SH-SY5Y (cell line): ENCODE results near the gene S100A6.

Experiments used
- GATA2 ChIP-seq: IDR thresholded peaks from 2 replicates; pipeline ENCODE4 v1.6.1; 2011; ENCODE audit warnings: mild to moderate bottlenecking, low read depth, low read length
- GATA3 ChIP-seq: IDR thresholded peaks from 2 replicates; pipeline ENCODE4 v1.6.1; 2011; ENCODE audit warnings: low read depth, mild to moderate bottlenecking, low read length, moderate library complexity

The S100A6 gene

DNA sequence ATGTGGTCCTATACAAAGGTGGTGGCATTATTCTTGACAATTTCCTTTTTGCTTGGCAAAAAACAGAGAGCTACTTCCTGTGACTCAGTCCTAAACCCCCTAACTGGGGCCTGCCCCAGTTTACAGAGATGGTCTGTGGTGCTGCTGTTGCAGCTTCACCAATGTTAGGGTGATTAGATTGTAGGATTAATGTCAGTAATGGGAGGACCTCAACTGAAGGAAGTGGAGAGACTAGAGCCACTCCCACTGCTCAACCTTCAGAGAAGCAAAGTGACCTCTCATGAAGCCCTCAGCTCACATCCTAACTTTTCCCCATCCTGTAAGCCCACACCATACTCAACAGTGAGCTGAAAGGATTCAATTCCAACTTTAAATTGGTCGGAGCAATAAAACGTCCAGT, 3.6 kb downstream of the S100A6 start:
- no peak for TF ChIP-seq GATA2
- no peak for TF ChIP-seq GATA3

DNA sequence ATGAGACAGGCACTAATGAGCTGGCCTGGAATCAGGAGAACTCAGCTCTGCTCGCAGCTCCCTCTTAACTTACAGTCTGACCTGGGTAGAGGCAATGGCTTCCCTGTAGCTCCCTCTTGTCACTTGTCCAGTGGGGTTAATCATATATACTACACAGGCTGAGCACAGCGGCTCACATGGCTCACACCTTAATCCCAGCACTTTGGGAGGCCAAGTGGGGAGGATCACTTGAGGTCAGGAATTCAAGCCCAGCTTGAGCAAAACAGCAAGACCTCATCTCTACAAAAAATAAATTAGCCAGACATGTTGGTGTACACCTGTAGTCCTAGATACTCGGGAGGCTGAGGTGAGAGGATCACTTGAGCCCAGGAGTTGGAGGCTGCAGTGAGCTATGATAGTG, 4.2 kb downstream of the S100A6 start:
- TF ChIP-seq GATA2 (no peak), GATA3 (no peak)

DNA sequence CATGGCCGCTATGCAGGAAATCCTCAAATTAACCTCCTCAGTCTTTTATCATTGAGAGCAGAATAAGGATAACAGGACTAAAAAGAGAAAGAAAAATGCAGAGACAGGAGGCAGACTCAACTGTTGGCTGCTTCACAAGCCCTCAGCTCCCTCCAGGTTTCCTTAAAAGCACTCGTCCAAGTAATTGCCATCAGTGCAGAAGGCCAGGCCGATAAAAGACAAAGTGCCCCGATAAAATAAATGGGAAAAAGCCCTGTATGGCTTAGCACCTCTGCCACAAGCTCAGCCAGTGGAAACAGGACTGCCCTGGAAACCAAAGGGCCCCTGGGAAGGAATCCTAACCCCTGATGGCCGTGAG, 8.1 kb downstream of the S100A6 start:
- TF ChIP-seq GATA3, result no peak
- no peak for TF ChIP-seq GATA2

DNA sequence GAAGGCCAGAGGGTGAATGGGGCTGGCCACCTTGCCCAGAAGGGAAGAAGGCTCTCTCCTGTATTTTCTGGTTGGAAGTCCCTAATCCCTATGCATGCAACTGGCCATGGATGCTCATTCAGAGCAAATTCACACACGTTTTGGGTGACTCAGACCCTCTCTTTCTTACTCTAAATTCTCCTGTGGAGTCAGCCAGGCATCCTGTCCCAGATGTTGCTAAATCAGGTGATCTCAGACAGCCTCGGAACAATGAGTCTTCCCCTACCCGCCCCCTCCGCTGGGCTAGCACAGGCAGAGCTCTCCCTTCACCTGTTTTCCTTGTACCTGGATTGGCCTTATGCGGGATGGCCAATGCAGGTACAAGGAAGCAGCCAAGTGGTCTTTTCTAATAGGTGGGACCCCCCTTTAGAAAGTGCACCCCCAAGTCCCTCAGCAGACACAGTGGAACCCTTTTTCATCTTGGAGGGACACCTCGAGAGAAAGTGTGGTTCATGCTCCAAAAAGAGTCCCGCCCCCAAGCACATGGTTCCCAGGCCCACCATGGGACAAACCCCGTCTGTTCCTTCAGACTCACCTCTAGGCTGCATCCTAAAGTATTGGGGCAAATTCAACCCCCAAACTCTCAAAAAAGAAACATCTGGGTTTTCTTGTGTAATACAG, 8.6 kb downstream of the S100A6 start:
- TF ChIP-seq GATA3, result no peak
- no peak for TF ChIP-seq GATA2

- peak; percentile 36; the same call in 1 of the 2 replicates for TF ChIP-seq GATA2
- no peak for TF ChIP-seq GATA3
Measured at GRCh38 chr1:153526132-153526543, 9.7 kb downstream of the S100A6 start.

- TF ChIP-seq GATA3 (no peak), GATA2 (no peak)
Measured at GRCh38 chr1:153525088-153525728, 10.6 kb downstream of the S100A6 start.

DNA sequence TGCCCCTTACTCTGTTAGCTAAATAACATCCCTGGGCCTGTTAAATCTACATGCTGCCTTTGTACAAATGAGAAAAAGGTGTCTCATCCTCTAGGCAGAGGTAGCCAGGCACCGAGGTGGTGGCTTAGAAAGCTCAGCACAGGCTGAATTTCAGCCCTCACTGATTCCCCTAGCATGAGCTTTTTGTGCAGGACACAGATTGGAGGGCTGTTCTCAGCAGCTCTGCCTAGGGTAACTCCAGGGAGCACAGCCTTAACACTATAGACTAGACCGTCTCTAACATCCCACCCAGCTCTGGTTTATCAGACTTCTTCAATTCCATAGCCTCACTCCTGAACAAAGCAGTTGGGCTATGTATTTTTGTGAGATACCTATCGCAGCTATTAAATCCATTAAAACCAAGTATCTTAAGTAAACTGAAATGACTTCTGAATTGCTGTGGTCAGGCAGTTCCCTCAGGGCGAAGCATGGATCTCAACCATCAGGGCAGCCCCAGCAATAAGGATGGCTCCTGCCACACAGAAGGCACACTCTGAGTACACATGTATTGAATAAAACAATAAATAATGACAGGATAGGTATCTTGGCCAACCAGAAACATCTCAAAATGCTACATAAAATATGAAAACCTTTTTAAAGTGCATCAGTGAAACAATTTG, 14.8 kb downstream of the S100A6 start:
- TF ChIP-seq GATA2 (peak; percentile 34; the same call in 1 of the 2 replicates), GATA3 (no peak)

GRCh38 chr1:153519242-153519641, 16.5 kb downstream of the S100A6 start:
- no peak for TF ChIP-seq GATA3
- no peak for TF ChIP-seq GATA2

DNA sequence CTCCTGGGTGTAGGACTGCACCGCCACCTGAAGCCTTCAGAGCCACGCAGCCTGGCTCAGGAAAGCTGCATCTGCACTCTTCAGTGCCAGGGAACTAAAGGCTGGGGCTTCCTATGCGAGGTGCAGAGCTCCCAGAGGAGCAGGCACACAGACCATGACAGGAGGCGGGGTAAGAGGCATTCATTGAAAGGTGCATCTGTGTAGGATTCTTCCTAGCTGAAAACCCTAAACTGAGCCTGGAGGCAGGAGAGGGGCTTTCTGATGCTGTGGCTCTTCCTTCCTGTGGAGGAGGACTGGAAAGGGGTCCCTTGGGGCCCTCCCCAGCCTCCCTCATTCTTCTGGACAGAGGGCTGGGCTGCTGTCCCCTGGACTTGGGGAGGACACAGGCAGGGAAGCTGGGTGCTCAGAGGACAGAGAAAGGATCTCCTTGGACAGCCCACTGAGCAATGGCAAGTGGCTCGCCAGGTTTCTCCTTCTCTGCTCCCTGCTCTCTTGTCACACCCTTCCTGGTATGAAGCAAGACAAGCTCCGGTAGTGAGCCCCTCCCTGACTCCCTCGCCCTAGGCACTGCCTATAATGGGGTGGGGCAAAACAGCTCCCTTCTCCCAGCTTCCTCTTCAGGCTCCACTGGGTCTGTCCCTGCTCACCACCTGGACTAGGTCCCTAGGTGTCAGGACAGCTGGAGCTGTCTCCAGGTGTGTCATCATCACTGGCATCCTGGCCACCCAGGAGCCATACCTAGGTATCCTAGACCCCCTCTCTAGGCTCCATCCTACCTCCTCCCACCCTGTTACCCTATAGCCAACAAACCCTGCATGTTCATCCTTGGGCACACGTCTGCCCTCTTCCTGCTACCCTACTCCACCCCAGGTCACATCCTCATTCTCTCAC, 20.0 kb downstream of the S100A6 start:
- TF ChIP-seq GATA2, result no peak
- TF ChIP-seq GATA3, result no peak

GRCh38 chr1:153513666-153514065, 22.1 kb downstream of the S100A6 start:
- TF ChIP-seq GATA2 (no peak), GATA3 (no peak)

DNA sequence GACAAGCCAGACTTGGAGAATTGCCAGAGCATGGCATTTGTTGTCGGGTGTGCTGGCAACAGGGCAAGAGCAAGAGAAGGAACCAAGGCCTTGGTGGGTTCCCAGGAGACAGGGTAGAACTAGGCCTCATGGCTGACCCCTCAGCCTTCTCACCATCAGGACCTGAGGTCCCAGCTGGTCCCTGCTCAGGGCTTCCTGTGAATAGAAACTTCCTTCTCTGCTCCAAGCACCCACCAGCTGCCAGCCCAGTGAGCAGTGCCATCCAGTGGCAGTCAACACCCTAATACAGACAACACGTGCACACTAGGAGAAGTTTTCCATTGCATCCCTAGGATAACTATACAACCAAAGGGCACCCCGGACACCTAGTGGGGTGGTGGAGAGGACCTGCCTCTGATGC, 22.8 kb downstream of the S100A6 start:
- no peak for TF ChIP-seq GATA2
- no peak for TF ChIP-seq GATA3

DNA sequence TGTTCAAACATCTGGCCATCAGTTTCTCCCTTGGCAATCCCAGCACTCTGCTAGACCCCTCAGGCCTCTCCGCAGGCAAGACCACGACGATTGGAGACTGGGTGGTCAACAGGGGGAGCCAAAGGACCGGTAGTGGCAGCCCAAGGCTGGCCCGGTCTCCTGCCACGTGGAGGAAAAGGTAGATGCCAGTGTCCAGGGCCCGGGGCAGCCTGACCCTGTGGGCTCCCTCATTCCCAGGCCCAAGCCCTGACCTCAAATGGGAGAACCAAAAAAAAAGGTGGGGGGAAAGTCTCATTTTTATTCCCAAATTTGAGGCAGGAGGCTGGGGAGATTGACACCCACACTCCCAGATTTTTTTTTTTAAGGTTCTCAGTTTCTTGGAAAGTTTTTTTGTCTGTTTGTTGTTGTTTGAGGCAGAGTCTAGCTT, 24.8 kb downstream of the S100A6 start:
- TF ChIP-seq GATA2 (no peak), GATA3 (no peak)

GRCh38 chr1:153509729-153510354, 25.9 kb downstream of the S100A6 start:
- no peak for TF ChIP-seq GATA2
- no peak for TF ChIP-seq GATA3
